SHP77 (cell line): ENCODE measurements around the gene GCNT1.
"Not testable (repeated sequence)": the region's sequence is repeated elsewhere in the genome, so short reads cannot be mapped to it uniquely, and the experiment has no call there.

Source experiments
- DNase-seq, 2 experiments: peaks; one replicate each; lab custom pipeline; 2025; lab: John Stamatoyannopoulos, UW

Gene GCNT1

DNA sequence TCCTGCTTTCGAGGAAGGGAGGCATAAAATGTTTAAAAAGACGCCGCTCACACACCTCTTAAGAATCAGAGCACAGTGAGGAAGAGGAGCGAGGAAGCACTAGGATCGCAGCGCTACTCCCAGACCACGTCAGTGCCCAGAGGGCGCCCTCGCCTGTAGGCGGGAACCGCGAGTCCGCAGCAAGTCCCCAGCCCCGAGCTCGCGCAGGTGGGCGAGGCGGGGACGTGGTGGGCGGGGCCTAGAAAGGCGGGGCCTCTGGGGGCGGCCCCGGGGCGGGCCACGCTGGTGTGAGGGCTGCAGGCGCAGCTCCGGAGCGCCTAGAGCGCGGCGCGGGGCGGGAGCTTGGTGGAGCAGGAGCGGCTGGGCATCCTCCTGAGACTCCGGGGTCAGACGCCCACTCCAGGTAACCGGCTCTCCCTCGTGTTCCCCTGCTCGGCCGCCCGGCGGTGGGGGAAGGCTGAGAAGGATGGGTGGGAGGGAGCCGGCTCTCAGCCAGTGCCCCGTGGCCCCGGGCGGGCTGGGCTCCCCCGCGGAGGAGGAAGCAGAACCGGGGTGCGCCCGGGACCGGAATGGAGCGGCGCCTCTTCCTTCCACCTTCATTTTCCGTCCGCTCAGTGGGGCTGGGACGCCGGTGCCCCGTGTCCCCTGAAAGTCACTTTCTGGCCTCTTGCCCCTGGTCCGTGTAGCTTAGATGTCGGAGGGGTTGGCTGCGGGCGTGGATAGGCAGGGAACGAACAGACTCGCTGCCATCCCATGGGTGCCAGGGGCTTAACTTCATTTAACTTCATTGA is at the start of gene GCNT1:
TSS of gene GCNT1 (plus strand) at position 280 of the 791 bp plus-strand sequence. CDS start 43,200 bp downstream, outside the sequence.
- DNase-seq = peak; percentile 39 to 81

DNA sequence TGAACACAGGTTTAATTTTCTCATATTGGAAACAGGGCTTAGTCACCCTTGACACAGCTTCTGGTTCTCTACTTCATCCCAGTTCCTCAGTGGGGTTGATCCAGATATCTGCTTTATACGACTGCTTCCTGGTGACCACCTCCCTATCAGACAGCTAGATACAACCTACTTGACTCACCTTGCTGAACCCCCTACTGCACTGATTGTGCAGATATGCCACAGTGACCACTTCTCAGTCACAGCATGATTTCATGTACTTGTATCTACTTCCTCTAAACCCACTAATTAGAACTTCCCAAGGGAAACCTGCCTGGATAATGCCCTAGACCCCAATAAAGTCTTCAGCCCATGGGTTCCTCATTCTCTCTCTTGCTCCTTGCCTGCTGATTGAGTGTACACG is 46.3 kb upstream of the GCNT1 start:
- DNase-seq = no peak

DNA sequence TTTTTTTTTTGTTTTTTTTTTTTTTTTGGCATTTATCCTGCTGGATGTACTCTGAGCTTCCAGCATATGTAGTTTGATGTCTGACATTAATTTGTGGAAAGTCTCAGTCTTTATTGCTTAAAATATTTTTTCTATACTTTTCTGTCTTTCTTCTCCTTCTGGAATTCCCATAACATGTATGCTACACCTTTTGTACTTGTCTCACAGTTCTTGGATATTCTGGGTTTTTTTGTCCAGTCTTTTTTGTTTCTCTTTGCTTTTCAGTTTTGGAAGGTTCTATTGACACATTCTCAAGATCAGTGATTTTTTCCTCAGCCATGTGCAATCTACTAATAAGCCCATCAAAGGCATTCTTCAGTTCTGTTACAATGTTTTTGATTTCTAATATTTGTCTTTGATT is 45.3 kb upstream of the GCNT1 start:
- no peak for DNase-seq

DNA sequence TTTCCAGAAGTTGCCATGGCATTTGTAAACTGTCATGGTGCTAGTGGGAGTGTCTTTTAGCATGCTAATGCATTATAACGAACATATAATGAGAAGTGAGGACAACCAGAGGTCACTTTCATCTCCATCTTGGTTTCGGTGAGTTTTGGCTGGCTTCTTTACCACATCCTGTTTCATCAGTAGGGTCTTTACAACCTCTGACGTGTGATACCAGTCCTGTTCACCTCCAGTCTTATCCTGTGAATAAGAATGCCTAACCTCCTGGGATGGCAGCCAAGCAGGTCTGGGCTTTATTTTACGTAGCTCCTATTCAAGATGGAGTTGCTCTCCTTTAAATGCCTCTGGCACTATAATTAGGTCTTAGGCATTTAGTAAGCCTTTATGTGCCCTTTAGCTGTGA is 44.3 kb upstream of the GCNT1 start:
- DNase-seq = no peak

DNA sequence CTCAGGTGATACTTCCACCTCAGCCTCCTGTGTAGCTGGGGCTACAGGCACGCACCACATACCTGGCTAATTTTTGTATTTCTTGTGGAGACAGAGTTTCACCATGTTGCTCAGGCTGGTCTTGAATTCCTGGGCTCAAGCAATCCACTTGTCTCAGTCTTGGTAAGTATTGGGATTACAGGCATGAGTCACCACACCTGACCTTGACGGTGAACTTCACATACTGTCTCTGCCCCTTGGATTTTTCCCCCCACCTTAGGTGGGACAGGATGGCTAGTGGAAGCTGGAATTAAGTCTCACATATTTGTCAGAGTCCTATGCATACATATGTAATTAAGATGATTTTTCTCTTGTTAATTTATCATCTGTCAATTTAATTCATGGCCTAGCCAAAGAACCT is 43.8 kb upstream of the GCNT1 start:
- DNase-seq = no peak

DNA sequence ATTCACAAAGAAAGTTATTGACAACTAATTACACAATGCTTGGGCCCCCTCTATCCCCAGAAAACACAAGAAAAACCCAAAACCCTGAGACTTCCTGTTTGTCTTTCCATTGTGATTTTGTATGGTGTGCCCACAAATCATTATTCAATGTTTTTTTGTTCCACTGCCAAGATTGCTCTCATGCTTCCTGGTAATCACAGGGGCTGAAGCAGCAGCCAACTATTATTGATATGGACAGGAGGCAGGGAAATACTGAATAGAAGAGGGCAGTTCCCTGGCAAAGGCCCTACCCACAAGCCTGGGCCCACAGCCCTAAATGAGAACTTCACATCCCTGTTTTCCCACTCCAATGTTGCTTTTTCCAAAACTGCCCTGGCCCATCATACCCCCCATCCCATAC is 43.3 kb upstream of the GCNT1 start:
- DNase-seq = no peak

DNA sequence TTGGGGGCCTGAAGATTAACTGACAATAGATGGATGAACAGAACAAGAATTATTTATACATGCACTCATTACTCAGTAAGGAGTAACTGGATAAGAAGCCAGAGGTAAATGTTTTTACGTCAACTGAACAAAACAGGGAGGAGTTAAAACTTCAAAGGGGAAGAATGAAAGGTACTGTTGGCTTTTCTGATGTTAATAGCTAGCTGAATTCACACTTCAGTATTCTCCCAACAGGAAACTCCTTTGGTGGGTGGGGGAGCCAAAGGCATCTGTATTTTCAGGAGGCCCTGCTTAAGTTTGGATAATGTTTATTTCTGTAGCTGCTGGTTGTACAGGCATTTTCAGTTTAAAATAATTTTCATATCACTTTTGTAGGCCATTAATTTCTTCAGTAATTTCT is 41.6 kb upstream of the GCNT1 start:
- DNase-seq = no peak

DNA sequence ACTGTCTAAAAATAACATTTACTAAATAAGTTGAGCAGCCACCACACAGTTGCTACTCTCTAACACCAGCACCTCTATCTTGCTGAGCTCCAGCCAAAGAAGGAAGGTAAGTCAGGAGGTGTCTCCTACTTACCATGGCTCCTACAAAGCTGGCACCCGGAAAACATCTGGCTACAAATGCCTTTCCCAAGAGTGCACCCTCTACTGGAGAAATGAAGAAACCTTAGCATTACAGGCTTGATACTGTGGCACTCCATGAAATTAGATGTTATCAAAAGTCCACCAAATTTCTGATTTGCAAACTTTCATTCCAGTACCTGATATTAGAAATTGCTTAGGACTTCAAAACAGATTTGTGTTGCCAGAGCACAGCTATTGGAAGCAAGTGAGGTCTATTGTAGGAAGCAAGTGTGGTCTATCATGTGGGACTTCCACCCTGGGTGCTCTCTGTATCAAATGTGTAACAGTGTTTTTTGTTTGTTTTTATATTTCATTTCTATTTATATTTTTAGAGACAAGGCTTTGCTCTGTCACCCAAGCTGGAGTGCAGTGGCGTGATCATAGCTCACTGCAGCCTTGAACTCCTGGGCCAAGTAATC is 39.1 kb upstream of the GCNT1 start:
- DNase-seq = peak in 1 of 2 experiments; percentile 2

DNA sequence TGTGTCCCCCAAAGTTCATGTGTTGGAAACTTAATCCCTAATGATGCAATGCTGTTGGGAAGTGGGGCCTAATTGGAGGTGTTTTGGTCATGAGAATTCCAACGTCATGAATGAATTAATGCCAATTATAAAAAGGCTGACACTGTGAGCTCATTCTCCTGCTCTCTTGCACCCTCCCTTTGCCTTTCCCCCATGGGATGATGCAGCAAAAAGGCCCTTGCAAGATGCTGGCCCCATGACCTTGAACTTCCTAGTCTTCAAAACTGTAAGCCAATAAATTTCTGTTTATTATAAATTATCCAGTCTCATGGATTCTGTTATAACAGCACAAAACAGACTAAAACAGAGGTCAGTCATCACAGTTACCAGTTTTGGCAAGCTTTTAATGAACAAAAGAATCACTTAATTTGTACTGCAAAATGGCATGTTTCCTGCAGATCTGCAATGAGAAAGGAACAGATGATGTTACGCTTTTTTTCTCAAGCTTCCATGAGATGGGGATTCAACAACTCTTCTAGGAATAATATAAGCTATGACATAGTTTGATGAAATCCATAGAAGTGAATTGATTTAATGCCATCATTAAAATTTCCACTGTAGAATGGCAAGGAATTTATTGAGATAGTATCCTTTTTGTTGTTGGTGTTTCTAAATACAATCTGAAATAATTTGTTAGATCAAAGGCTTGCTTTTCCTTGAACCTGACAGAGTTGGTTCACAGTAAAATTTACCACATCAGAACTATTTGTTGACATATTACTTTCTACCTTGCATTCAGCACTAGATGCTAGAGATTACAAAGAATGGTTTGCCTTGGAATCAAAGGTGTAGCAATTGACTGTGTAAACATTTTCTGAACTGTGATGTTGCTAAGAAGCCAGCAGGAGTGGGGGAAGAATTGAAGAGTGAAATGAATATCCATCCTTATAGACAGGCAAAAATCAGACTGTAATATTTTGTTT is 35.5 kb upstream of the GCNT1 start:
- DNase-seq = no peak

DNA sequence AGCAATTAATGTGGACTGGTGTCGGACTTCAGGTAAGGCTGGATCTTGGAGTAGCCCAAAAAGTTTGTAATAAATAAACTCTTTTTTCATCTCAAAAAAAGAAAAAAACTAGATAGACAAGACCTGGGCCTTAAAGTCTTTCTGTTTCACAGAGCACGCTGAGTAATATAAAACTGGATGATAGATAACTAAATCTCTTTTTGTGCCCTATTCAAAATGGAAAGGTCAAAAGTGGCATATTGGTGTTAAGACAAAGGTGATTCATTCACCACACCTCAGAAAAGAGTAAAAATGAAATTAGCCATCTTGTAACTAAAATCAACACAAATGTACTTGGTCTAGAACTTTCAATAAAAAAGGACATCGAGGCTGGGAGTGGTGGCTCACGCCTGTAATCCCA is 34.5 kb upstream of the GCNT1 start:
- no peak for DNase-seq

DNA sequence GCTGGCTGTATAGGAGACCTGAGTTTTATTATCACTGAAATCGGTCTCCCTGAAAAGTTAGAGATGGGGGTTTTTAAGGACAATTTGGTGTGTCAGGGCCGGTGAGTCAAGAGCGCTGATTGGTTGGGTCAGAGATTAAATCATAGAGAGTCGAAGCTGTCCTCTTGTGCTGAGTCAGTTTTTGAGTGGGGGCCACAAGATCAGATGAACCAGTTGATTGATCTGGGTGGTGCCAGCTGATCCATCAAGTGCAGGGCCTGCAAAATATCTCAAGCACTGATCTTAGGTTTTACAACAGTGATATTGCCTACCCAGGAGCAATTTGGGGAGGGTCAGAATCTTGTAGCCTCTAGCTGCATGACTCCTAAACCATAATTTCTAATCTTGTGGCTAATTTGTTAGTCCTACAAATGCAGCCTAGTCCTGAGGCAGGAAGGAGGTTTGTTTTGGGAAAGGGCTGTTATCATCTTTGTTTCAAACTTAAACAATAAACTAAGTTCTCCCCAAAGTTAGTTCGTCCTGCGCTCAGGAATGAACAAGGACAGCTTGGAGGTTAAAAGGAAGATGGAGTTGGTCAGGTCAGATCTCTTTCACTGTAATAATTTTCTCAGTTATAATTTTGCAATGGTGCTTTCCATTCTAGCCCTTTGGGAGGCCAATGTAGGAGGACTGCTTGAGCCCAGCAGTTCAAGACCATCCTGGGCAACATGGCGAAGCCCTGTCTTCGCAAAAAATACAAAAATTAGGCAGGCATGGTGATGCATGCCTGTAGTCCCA is 33.1 kb upstream of the GCNT1 start:
- no peak for DNase-seq

DNA sequence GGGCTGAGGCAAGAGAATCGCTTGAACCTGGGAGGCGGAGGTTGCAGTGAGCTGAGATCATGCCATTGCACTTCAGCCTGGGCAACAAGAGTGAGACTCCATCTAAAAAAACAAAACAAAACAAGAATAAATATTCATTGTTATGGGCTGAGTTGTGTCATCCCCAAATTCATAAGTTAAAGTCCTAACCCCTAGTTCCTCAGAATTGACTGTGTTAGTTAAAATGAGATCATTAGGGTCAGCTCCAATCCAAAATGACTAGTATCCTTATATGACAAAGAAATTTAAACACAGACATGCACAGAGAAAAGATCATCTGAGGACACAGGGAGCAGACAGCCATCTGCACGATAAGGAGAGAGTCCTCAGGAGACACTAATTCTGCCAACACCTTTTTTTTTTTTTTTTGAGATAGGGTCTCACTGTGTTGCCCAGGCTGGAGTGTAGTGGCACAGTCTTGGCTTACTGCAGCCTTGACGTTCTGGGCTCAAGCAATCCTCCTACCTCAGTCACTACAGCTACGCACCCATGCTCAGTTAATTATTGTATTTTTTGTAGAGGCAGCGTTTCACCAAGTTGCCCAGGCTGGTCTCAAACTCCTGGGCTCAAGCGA is 32.1 kb upstream of the GCNT1 start:
- DNase-seq = no peak

DNA sequence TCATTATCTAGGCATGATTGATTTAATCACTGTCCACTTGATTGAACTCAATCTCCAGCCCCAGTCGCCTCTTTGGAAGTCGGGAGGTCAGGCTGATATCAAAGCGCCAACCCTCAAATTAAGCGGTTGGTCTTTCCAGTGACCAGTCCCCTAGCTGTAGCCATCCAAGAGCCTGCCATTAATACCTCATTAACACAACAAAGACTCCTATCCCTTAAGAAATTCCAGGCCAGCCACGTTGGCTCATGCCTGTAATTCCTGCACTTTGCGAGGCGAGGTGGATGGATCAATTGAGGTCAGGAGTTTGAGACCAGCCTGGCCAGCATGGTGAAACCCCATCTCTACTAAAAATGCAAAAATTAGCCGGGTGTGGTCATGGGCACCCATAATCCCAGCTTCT is 27.4 kb upstream of the GCNT1 start:
- DNase-seq = no peak

DNA sequence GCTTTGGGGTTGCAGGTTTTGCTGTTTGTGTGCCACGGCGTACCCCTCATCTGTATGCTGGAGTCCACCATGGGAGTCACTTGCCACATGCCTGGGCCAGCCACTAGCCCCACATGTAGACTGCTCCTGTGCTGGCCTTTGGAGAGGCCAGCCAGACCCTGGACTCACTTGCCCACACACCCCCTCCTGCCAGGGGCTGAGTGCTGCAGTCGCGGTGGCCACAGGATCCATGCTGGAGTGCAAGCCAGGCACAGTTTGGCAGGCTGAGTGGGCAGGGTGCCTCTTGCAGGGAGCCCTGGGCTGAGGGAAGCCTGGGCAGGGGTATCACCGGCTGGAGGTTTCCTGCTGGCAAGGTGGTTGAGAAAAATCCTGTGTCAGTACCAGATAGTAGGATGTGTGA is 25.6 kb upstream of the GCNT1 start:
- no peak for DNase-seq

DNA sequence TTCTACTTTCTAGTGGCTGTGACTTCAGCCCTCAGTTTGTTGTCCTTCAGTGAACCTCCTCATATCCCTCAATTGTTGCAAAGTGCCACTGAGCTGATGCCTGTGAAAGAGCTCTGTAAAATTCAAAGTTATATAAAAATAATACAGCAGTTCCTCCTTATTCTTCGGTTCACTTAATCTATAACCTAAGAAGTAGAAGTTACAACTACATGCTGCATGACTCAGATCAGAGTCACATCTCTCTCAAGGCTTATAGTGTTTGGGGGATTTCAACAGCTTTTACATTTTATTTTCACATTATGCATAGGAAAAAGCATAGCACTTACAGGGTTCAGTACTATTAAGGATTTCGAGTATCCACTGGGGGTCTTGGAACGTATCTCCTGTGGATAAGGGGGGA is 25.1 kb upstream of the GCNT1 start:
- DNase-seq = no peak

DNA sequence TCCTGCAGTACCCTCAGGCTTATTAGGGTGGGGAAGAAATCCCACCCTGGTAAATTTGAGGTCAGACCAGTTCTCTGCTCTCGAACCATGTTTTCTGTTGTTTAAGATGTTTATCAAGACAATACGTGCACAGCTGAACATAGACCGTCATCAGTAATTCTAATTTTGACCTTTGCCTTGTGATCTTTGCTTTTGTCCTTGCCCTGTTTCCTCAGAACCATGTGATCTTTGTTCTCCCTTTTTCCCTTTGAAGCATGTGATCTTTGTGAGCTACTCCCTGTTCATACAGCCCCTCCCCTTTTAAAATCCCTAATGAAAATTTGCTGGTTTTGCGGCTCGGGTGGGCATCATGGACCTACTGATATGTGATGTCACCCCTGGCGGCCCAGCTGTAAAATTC is 24.1 kb upstream of the GCNT1 start:
- DNase-seq = not testable (repeated sequence)

DNA sequence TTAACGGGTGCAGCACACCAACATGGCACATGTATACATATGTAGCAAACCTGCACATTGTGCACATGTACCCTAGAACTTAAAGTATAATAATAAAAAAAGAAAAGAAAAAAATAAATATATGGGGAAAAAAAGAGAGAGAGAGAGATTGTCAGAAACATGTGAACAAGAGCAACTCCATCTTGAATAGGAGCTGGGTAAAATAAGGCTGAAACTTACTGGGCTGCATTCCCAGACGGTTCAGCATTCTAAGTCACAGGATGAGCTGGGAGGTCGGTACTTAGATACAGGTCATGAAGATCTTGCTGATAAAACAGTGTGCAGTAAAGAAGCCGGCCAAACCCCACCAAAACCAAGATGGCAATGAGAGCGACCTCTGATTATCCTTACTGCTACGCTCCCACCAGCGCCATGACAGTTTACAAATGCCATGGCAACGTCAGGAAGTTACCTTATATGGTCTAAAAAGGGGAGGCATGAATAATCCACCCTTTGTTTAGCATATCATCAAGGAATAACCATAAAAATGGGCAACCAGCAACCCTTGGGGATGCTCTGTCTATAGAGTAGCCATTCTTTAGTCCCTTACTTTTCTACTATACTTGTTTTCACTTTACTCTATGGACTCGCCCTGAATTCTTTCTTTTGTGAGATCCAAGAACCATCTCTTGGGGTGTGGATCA is 21.8 kb upstream of the GCNT1 start:
- DNase-seq = not testable (repeated sequence)

DNA sequence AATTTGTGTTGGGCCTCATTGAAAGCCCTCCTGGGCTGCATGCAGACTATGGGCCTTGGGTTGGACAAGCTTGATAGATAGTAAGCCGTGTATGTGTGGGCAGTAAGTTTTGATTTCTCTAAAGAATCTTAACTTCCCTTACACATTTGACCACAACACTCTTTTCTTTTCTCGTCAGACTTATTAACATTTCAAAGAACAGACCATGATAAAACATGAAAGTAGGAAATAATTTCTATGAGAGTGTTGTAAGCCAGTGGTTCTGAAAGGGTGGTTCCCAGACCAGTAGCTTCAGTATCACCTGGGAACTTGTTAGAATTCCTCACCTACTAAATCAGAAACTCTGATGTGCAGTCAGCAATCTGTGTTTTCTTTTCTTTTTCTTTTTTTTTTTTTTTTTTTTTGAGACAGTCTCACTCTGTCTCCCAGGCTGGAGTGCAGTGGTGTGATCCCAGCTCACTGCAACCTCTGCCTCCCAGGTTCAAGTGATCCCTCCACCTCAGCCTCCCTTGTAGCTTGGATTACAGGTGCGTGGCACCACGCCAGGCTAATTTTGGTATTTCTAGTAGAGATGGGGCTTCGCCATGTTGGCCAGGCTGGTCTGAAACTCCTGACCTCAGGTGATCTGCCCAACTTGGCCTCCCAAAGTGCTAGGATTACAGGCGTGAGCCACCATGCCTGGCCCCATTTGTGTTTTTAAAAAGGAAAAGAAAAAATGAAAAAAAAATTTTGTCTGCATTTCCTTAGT is 20.0 kb upstream of the GCNT1 start:
- no peak for DNase-seq

DNA sequence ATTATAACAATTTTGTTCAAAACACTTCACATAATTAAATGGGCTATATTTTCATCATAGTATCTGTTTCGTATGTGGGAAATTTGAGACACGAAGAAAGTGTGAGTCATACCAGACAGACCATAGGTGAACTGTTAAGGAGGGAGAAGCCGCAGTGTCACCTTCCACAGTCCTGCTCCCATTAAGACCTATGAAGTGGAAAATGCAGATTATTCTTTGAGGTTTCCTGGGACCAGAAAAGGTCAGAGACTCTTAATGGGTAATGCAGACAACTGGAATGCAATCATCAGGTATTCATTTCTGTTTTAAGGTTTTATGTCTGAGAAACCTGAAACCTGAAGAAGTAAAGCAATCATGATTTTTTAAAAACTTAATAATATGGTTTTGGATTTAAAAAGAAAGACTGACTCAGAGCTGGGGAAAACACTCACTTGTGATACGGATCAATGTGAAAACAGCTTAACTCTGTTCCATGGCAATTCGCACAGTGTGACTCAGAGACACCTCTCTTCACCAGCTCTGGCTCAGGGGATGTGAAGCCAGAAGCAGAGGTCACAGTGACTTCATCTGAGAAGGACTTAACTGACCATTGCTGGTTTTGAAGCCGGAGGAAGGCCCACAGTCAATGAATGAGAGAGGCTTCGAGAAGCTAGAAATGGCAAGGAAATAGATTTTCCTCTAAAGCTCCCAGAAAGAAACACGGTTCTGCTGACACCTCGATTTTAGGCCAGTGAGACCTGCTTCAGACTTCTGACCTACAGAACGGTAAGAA is 17.2 kb upstream of the GCNT1 start:
- no peak for DNase-seq
